HepG2 (cell line): Measurements from ENCODE around the gene SCAND1. TPM values are rescaled to one million over a fixed set of nuclear protein-coding genes. Genes with fewer than 3 reads are reported as not detected.

Experiments
- ATAC-seq: fragments of 200-7000 bp; cut with Tn5 transposase; 3 replicates; pipeline ENCODE4 v1.9.1; 2020; ENCODE audit warnings: mild to moderate bottlenecking, moderate library complexity
- BruUV-seq: library from RNA; stranded (reverse); fragments of 400-500 nt; replicated peaks from 2 replicates; lab custom pipeline; 2021; lab: Mats Ljungman, UMichigan
- CTCF ChIA-PET: fragments of 300-600 bp; formaldehyde crosslinking; extraction: SDS; loops from one replicate; lab custom pipeline; 2021; ENCODE audit warnings: low total read pairs, inconsistent platforms, low intra/inter-chr PET ratio; lab: Yijun Ruan, JAX
- POLR2A ChIA-PET: fragments of 350-600 bp; sonication (Branson Sonifier 250); formaldehyde crosslinking; loops from one replicate; lab custom pipeline; 2020; ENCODE audit warnings: antibody characterized with exemption, inconsistent platforms; lab: Yijun Ruan, JAX
- DNase-seq: peaks from one replicate; pipeline ENCODE4 v3.0.0-alpha.2; 2015; ENCODE audit warnings: low spot score
- FAIRE-seq: peaks from 3 replicates; lab custom pipeline; 2011; peaks lifted over from hg19 to GRCh38; lab: Jason Lieb, UNC
- H2AFZ ChIP-seq: one replicate; pipeline ENCODE4 v1.6.1; 2011; ENCODE audit warnings: low read length, inconsistent platforms
- H3K27ac ChIP-seq: fragments of 300-600 bp; 3 replicates; pipeline ENCODE4 v1.8.0; 2011; ENCODE audit warnings: mixed run types, mild to moderate bottlenecking, mixed read lengths, low read length, inconsistent platforms; ENCODE audit not compliant: insufficient read depth; ENCODE audit errors: extremely low read length
- H3K27me3 ChIP-seq, 2 experiments: fragments of 200-600 bp in 1 of 2; 2 replicates in 1 of 2; 3 replicates in 1 of 2; pipeline versions ENCODE4 v1.6.0 to v1.8.0; 2011; ENCODE audit warnings: low read length in 2 of 2, mild to moderate bottlenecking in 2 of 2, moderate library complexity in 2 of 2, inconsistent platforms in 1 of 2; ENCODE audit not compliant: insufficient read depth in 2 of 2, control insufficient read depth in 1 of 2
- H3K36me3 ChIP-seq, 2 experiments: fragments of 200-600 bp in 1 of 2; replicated peaks in 1 of 2; 2 replicates in 1 of 2; 3 replicates in 1 of 2; pipeline versions ENCODE4 v1.5.1 to v1.8.0; 2011; ENCODE audit warnings: low read length in 2 of 2, inconsistent platforms in 1 of 2; ENCODE audit not compliant: insufficient read depth in 2 of 2, control insufficient read depth in 1 of 2
- H3K4me1 ChIP-seq: 2 replicates; pipeline ENCODE4 v1.5.1; 2012; ENCODE audit warnings: low read length, inconsistent platforms; ENCODE audit not compliant: insufficient read depth
- H3K4me2 ChIP-seq: 2 replicates; pipeline ENCODE4 v1.6.0; 2011; ENCODE audit warnings: low read depth, low read length, inconsistent platforms
- H3K4me3 ChIP-seq, 3 experiments: fragments of 200-600 bp in 1 of 3; sonication (generic), shearing (Covaris generic) in 1 of 3; replicated peaks in 1 of 3; 2 replicates each; pipeline ENCODE4 v1.5.1; 2011 to 2016; ENCODE audit warnings: low read length in 3 of 3, inconsistent platforms in 2 of 3, low read depth in 2 of 3, mild to moderate bottlenecking in 2 of 3, control low read depth in 1 of 3, mixed read lengths in 1 of 3; ENCODE audit not compliant: insufficient read depth in 1 of 3
- H3K79me2 ChIP-seq: one replicate; pipeline ENCODE4 v1.6.1; 2011; ENCODE audit warnings: low read length, inconsistent platforms; ENCODE audit not compliant: insufficient read depth
- H3K9ac ChIP-seq: 2 replicates; pipeline ENCODE4 v1.6.0; 2011; ENCODE audit warnings: mild to moderate bottlenecking, low read depth, low read length, inconsistent platforms; ENCODE audit not compliant: insufficient read depth
- H3K9me3 ChIP-seq: 2 replicates; pipeline ENCODE4 v1.5.1; 2012; ENCODE audit warnings: mild to moderate bottlenecking, low read length
- H4K20me1 ChIP-seq: 2 replicates; pipeline ENCODE4 v1.6.0; 2011; ENCODE audit warnings: inconsistent platforms, mild to moderate bottlenecking, low read length, moderate library complexity; ENCODE audit not compliant: insufficient read depth
- FOXO1 ChIP-seq: sonication (generic); formaldehyde crosslinking; IDR thresholded peaks from 2 replicates; pipeline ENCODE4 v1.4.0; 2020; ENCODE audit warnings: missing genetic modification reagents
- IRF2 ChIP-seq: IDR thresholded peaks from 2 replicates; pipeline ENCODE4 v1.6.1; 2018; ENCODE audit warnings: missing genetic modification reagents, missing compliant biosample characterization
- NR1H2 ChIP-seq: sonication (generic); formaldehyde crosslinking; IDR thresholded peaks from 2 replicates; pipeline ENCODE4 v1.8.1; 2022; ENCODE audit warnings: low read depth, missing genetic modification reagents, borderline replicate concordance
- ZFP1 ChIP-seq: IDR thresholded peaks from 2 replicates; pipeline ENCODE4 v1.6.1; 2016
- ZFP41 ChIP-seq: sonication (generic); formaldehyde crosslinking; IDR thresholded peaks from 2 replicates; pipeline ENCODE4 v1.4.0; 2020; ENCODE audit warnings: mild to moderate bottlenecking, missing genetic modification reagents, borderline replicate concordance
- ZNF3 ChIP-seq: IDR thresholded peaks from 2 replicates; pipeline ENCODE4 v1.7.0; 2017; ENCODE audit warnings: inconsistent platforms
- ZNF678 ChIP-seq: sonication (generic); formaldehyde crosslinking; IDR thresholded peaks from 2 replicates; pipeline ENCODE4 v1.4.0; 2020; ENCODE audit warnings: mild to moderate bottlenecking, missing genetic modification reagents
- WGBS: methylation state at CpG from one replicate; pipeline ENCODE4 v1.1.6; 2017; ENCODE audit warnings: low lambda C conversion rate; 5-methylcytosine and 5-hydroxymethylcytosine counted together
- in situ Hi-C: cut with HindIII; loops from 2 replicates; pipeline ENCODE4 v1.10.0; 2017; ENCODE audit warnings: low pct_unique_long_range_greater_than_20kb; ENCODE audit not compliant: extremely low pct_ligation_motif_present
- intact Hi-C: fragments of 100-400 bp; cut with micrococcal nuclease; formaldehyde crosslinking; loops from one replicate; pipeline ENCODE4 v1.10.0; 2022; ENCODE audit not compliant: unreplicated experiment
- polyA plus RNA-seq, 8 experiments: library from polyadenylated mRNA; depleted of rRNA in 3 of 8; stranded (reverse) in 7 of 8; unstranded in 1 of 8; fragments of >200 nt; fragmentation: Illumina TruSeq in 4 of 8; extraction: Trizol in 4 of 8; gene quantifications; 2 replicates each; pipeline versions ENCODE4 v1.2.1 to v1.2.3, GENCODE V29; 2011 to 2016; ENCODE audit warnings: low read depth in 4 of 8, missing spikeins in 1 of 8, mixed read lengths in 1 of 8; ENCODE audit not compliant: insufficient read depth in 1 of 8
- total RNA-seq, 5 experiments: library from RNA; depleted of rRNA; stranded (reverse); fragments of >200 nt; fragmentation: Illumina TruSeq; extraction: Trizol; gene quantifications; 2 replicates each; pipeline ENCODE4 v1.2.3, GENCODE V29; 2016; ENCODE audit warnings: low read depth in 1 of 5
- TF ChIP-seq, protein P1 (sequence below): sonication (generic); formaldehyde crosslinking; IDR thresholded peaks from 2 replicates; pipeline ENCODE4 v1.4.0; 2020; ENCODE audit warnings: mild to moderate bottlenecking, low read depth, missing genetic modification reagents
- TF ChIP-seq, protein P2 (sequence below): sonication (generic); formaldehyde crosslinking; IDR thresholded peaks from 2 replicates; pipeline ENCODE4 v1.5.1; 2020; ENCODE audit warnings: missing genetic modification reagents, mild to moderate bottlenecking, borderline replicate concordance

The SCAND1 gene
- total and polyA plus RNA-seq, 2 of the 13 experiments (the other 11 are each of a cell fraction or from before 2014, with no cell fraction given): 19.3 to 109 TPM

GRCh38 chr20:35954200-35954906 is at the start of gene SCAND1 (continued):
- TF ChIP-seq FOXO1 (CRISPR knock-in tag) (peak; percentile 85), IRF2 (CRISPR knock-in tag) (peak; percentile 98), ZFP1 (CRISPR knock-in tag) (peak; percentile 94), ZFP41 (CRISPR knock-in tag) (no peak; the same call in 1 of the 2 replicates), ZNF3 (CRISPR knock-in tag) (0 out of 2 replicates have a peak, but pooled peaks have one; percentile 75), NR1H2 (CRISPR knock-in tag) (no peak; the same call in 1 of the 2 replicates), ZNF678 (CRISPR knock-in tag) (no peak; the same call in none of the 2 replicates)

DNA sequence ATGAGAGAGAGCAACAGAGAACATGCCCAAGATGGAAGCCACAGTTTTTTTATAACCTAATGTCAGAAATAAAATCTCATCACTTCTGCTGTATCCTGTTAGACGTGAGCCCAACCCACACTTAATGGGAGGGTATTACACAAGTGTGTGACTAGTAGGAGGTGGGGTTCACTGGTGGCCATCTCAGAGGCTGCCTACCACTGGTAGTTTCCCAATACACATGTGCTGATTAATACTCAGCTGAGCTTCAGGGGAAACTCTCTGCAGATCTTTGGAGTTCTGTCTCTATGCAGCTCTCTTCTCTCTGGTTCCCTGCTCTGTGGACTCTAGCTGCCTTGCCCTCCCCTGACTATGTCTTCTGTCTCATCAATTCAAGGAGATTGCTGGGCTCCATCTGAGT is 49.7 kb upstream of the SCAND1 start:
- Histone ChIP-seq H3K27me3 (peaks cover 0 to 4% of the 10 kb centered on the region in 2 experiments; a peak in 2 of 5 replicates), H3K27ac (no peak overlapping the region), H3K4me3 (no peak overlapping the region), H3K79me2 (no peaks in the 10 kb centered on the region), H3K4me2 (no peak overlapping the region), H3K36me3 (no peaks in the 10 kb centered on the region), H2AFZ (no peak overlapping the region), H3K9ac (no peak overlapping the region), H3K4me1 (no peaks in the 10 kb centered on the region), H4K20me1 (no peaks in the 10 kb centered on the region), H3K9me3 (peaks cover 14% of the 10 kb centered on the region; the same call in 1 of the 2 replicates)
- no TSS peak for BruUV-seq
- in situ Hi-C loops (no loop called here), intact Hi-C loops (no loop called here)
- TF ChIP-seq, protein P1, sequence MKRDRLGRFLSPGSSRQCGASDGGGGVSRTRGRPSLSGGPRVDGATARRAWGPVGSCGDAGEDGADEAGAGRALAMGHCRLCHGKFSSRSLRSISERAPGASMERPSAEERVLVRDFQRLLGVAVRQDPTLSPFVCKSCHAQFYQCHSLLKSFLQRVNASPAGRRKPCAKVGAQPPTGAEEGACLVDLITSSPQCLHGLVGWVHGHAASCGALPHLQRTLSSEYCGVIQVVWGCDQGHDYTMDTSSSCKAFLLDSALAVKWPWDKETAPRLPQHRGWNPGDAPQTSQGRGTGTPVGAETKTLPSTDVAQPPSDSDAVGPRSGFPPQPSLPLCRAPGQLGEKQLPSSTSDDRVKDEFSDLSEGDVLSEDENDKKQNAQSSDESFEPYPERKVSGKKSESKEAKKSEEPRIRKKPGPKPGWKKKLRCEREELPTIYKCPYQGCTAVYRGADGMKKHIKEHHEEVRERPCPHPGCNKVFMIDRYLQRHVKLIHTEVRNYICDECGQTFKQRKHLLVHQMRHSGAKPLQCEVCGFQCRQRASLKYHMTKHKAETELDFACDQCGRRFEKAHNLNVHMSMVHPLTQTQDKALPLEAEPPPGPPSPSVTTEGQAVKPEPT (CRISPR knock-in tag): no peak
- TF ChIP-seq, protein P2, sequence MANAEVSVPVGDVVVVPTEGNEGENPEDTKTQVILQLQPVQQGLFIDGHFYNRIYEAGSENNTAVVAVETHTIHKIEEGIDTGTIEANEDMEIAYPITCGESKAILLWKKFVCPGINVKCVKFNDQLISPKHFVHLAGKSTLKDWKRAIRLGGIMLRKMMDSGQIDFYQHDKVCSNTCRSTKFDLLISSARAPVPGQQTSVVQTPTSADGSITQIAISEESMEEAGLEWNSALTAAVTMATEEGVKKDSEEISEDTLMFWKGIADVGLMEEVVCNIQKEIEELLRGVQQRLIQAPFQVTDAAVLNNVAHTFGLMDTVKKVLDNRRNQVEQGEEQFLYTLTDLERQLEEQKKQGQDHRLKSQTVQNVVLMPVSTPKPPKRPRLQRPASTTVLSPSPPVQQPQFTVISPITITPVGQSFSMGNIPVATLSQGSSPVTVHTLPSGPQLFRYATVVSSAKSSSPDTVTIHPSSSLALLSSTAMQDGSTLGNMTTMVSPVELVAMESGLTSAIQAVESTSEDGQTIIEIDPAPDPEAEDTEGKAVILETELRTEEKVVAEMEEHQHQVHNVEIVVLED (CRISPR knock-in tag): no peak
- 20% methylated on average over 1 of the region's 1 CpG for WGBS
- POLR2A ChIA-PET: interaction anchor here (1.0 kb wide), 1 partner anchor 50 kb away, joined by 5 read pairs; the partner anchor contains the start of gene SCAND1
- FAIRE-seq: no peak
- ATAC-seq: no peak
- no peak for DNase-seq
- CTCF ChIA-PET: no interaction called here
